Tibial nerve (tissue), 4 donors: Measurements from ENCODE around the gene GABRB1. TPM values are rescaled to one million over a fixed set of nuclear protein-coding genes. Genes with fewer than 3 reads are reported as not detected.

ENCODE experiments used
- DNase-seq, 2 donors: peaks; one replicate each; pipeline ENCODE4 v3.0.0-alpha.2; 2019; ENCODE audit warnings: low spot score in 2 of 2
- H3K27ac ChIP-seq, 4 donors: fragments of 200-600 bp; sonication (generic) in 3 of 4; one replicate each; pipeline ENCODE4 v1.5.1; 2017 to 2019; ENCODE audit warnings: mild to moderate bottlenecking in 1 of 4
- H3K27me3 ChIP-seq, 2 donors: fragments of 200-600 bp; sonication (generic) in 1 of 2; one replicate each; pipeline versions ENCODE4 v1.5.1 to v1.6.0; 2017 to 2019
- H3K36me3 ChIP-seq, 3 donors: fragments of 200-600 bp; sonication (generic); one replicate each; pipeline ENCODE4 v1.5.1; 2018 to 2019
- H3K4me1 ChIP-seq, 4 donors: fragments of 200-600 bp; sonication (generic) in 3 of 4; one replicate each; pipeline ENCODE4 v1.5.1; 2017 to 2019
- H3K4me3 ChIP-seq, 4 donors: fragments of 200-600 bp; sonication (generic) in 3 of 4; one replicate each; pipeline ENCODE4 v1.5.1; 2017 to 2019; ENCODE audit warnings: mild to moderate bottlenecking in 1 of 4, moderate library complexity in 1 of 4
- H3K9me3 ChIP-seq, 4 donors: fragments of 200-600 bp; sonication (generic) in 3 of 4; one replicate each; pipeline ENCODE4 v1.5.1; 2017 to 2019
- CTCF ChIP-seq, 5 experiments: fragments of 200-600 bp in 3 of 5; fragments of 450-650 bp in 2 of 5; sonication (generic) in 3 of 5; IDR thresholded peaks; one replicate each; pipeline ENCODE4 v1.5.1; 2016 to 2019; ENCODE audit warnings: antibody characterized with exemption in 5 of 5, mild to moderate bottlenecking in 3 of 5, moderate library complexity in 2 of 5
- EP300 ChIP-seq, 2 donors: sonication (generic); formaldehyde crosslinking; IDR thresholded peaks; one replicate each; pipeline ENCODE4 v1.6.1; 2017; ENCODE audit warnings: antibody characterized with exemption in 2 of 2, mild to moderate bottlenecking in 1 of 2
- POLR2A ChIP-seq, 2 donors: fragments of 450-650 bp; IDR thresholded peaks; one replicate each; pipeline ENCODE4 v1.6.1; 2017; ENCODE audit warnings: antibody characterized with exemption in 2 of 2, mild to moderate bottlenecking in 2 of 2, moderate library complexity in 2 of 2
- WGBS, 2 donors: methylation state at CpG; one replicate each; pipeline ENCODE4 v1.1.5; 2018; 5-methylcytosine and 5-hydroxymethylcytosine counted together
- total RNA-seq, 4 donors: library from RNA; depleted of rRNA; stranded (reverse); fragments of >200 nt; gene quantifications; one replicate each; pipeline ENCODE4 v1.1.0, GENCODE V29; 2016

Gene GABRB1
- total RNA-seq, 4 donors from 2014 or later, result not detected

- Histone ChIP-seq H3K36me3 (no peaks in the 10 kb centered on the region), H3K4me3 (no peak overlapping the region), H3K9me3 (no peaks in the 10 kb centered on the region), H3K27me3 (no peaks in the 10 kb centered on the region), H3K27ac (no peak overlapping the region), H3K4me1 (no peaks in the 10 kb centered on the region)
- no peak for DNase-seq
- 85 to 91% methylated on average over 3 of the region's 3 CpGs for WGBS, 2 donors
- TF ChIP-seq CTCF (IDR thresholded peaks at IDR 0.05), result no peak
- TF ChIP-seq EP300 (IDR thresholded peaks at IDR 0.05), result no peak
- TF ChIP-seq POLR2A (IDR thresholded peaks at IDR 0.05), result no peak
These were observed 441.9 kb downstream of the GABRB1 start for GRCh38 chr4:47473141-47473750.

DNA sequence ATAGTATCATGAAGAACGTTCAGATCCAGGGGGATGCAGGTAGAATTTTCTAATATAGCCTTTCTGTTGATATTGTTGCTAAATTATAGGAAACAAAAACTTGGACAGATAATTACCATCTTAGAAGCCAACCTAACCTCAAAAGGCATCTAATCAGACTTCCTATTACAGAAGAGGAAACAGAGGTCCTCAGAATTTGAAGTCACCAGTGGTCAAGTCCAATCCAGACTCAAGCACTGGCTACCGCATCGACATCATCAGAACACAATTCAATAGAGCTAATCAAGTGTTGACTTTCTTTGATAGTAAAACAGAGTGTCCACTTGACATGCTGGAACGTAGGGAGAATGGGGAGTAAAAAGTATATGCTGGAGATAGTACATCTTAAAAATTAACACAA, 443.4 kb downstream of the GABRB1 start:
- 72 to 81% methylated on average over 4 of the region's 4 CpGs for WGBS, 2 donors
- H3K27ac ChIP-seq, result no peak overlapping the region
- H3K4me1 ChIP-seq, result no peaks in the 10 kb centered on the region
- no peak for DNase-seq
- no peaks in the 10 kb centered on the region for H3K27me3 ChIP-seq
- H3K36me3 ChIP-seq, result no peaks in the 10 kb centered on the region
- TF ChIP-seq CTCF (IDR thresholded peaks at IDR 0.05), result no peak
- no peak for TF ChIP-seq EP300 (IDR thresholded peaks at IDR 0.05)
- TF ChIP-seq POLR2A (IDR thresholded peaks at IDR 0.05), result no peak
- H3K9me3 ChIP-seq, result no peaks in the 10 kb centered on the region
- no peak overlapping the region for H3K4me3 ChIP-seq

- Histone ChIP-seq H3K27ac (no peak overlapping the region), H3K4me1 (no peaks in the 10 kb centered on the region), H3K9me3 (no peaks in the 10 kb centered on the region), H3K36me3 (no peaks in the 10 kb centered on the region), H3K4me3 (no peak overlapping the region), H3K27me3 (no peaks in the 10 kb centered on the region)
- DNase-seq, result no peak
- TF ChIP-seq EP300 (IDR thresholded peaks at IDR 0.05) (no peak), POLR2A (IDR thresholded peaks at IDR 0.05) (no peak), CTCF (IDR thresholded peaks at IDR 0.05) (no peak)
- 65 to 68% methylated on average over 1 of the region's 1 CpG for WGBS, 2 donors
These were observed 444.0 kb downstream of the GABRB1 start for GRCh38 chr4:47475411-47475810.

Other genes with a start within 250 kb of the GABRB1 start
- not detected for gene COX7B2, start 122.3 kb upstream of the GABRB1 start, total RNA-seq
- under 1 TPM in 2 of 4 donors, not detected in 2; under 0.01 TPM for gene GABRA4, start 38.0 kb upstream of the GABRB1 start, total RNA-seq